Measurements from ENCODE around the gene GYPC.

DNA sequence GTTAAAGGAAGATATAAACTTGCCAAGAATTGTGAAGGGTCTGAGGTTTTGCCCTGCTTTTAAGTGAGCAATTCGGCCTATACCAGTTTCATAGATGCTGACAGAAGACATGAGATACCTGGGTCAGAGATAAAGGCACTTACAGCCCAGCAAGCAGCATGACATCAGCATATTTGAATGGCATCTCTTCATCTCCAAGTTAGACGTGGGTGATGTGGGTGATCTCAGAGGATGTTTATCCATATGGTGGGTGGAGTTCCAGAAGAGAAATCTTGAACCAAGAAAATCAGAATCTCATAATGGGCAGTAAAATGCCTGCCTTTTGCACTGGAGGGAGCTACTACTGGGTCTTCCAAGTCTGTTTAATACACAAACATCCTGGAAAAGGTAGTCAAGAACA, 44.7 kb downstream of the GYPC start:
- TF ChIP-seq, protein P1, sequence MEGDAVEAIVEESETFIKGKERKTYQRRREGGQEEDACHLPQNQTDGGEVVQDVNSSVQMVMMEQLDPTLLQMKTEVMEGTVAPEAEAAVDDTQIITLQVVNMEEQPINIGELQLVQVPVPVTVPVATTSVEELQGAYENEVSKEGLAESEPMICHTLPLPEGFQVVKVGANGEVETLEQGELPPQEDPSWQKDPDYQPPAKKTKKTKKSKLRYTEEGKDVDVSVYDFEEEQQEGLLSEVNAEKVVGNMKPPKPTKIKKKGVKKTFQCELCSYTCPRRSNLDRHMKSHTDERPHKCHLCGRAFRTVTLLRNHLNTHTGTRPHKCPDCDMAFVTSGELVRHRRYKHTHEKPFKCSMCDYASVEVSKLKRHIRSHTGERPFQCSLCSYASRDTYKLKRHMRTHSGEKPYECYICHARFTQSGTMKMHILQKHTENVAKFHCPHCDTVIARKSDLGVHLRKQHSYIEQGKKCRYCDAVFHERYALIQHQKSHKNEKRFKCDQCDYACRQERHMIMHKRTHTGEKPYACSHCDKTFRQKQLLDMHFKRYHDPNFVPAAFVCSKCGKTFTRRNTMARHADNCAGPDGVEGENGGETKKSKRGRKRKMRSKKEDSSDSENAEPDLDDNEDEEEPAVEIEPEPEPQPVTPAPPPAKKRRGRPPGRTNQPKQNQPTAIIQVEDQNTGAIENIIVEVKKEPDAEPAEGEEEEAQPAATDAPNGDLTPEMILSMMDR (IDR thresholded peaks at IDR 0.05), result no peak
- TF ChIP-seq POLR2A (IDR thresholded peaks at IDR 0.05) (no peak), POLR2AphosphoS5 (IDR thresholded peaks at IDR 0.05) (no peak)
